Esophagus squamous epithelium (tissue), 5 donors: ENCODE results near the gene SEPHS1. TPM values are rescaled to one million over a fixed set of nuclear protein-coding genes. Genes with fewer than 3 reads are reported as not detected.

Experiments used
- DNase-seq: peaks from one replicate; lab custom pipeline; 2025; lab: John Stamatoyannopoulos, UW
- H3K27ac ChIP-seq, 4 donors: fragments of 200-600 bp; sonication (generic); one replicate each; pipeline ENCODE4 v1.5.1; 2016 to 2019; ENCODE audit warnings: mild to moderate bottlenecking in 1 of 4
- H3K27me3 ChIP-seq, 4 donors: fragments of 200-600 bp; sonication (generic); 1 replicate in 3 of 4; 2 replicates in 1 of 4; pipeline versions ENCODE4 v1.5.1 to v1.6.0; 2017 to 2021; ENCODE audit warnings: antibody characterized with exemption in 1 of 4
- H3K36me3 ChIP-seq, 3 donors: fragments of 200-600 bp; sonication (generic); one replicate each; pipeline ENCODE4 v1.5.1; 2016 to 2019
- H3K4me1 ChIP-seq, 3 donors: fragments of 200-600 bp; sonication (generic); one replicate each; pipeline ENCODE4 v1.5.1; 2017 to 2019
- H3K4me3 ChIP-seq, 4 donors: fragments of 200-600 bp; sonication (generic); 1 replicate in 3 of 4; 2 replicates in 1 of 4; pipeline ENCODE4 v1.5.1; 2016 to 2019; ENCODE audit warnings: mild to moderate bottlenecking in 2 of 4, moderate library complexity in 1 of 4
- H3K9me3 ChIP-seq, 3 donors: fragments of 200-600 bp; sonication (generic); one replicate each; pipeline ENCODE4 v1.5.1; 2016 to 2019
- CTCF ChIP-seq, 6 experiments: fragments of 450-650 bp in 4 of 6; fragments of 200-600 bp in 2 of 6; sonication (generic) in 2 of 6; IDR thresholded peaks; one replicate each; pipeline ENCODE4 v1.5.1; 2016 to 2019; ENCODE audit warnings: antibody characterized with exemption in 6 of 6, mild to moderate bottlenecking in 4 of 6, moderate library complexity in 4 of 6
- POLR2A ChIP-seq, 4 donors: fragments of 450-650 bp; IDR thresholded peaks; one replicate each; pipeline ENCODE4 v1.6.1; 2017; ENCODE audit warnings: antibody characterized with exemption in 4 of 4, mild to moderate bottlenecking in 4 of 4, moderate library complexity in 3 of 4
- WGBS, 2 donors: methylation state at CpG; one replicate each; pipeline ENCODE4 v1.1.5; 2018; 5-methylcytosine and 5-hydroxymethylcytosine counted together
- intact Hi-C: fragments of 100-400 bp; cut with DNase I; formaldehyde crosslinking; loops from one replicate; pipeline ENCODE4 v1.15.0; 2022
- total RNA-seq, 4 donors: library from RNA; depleted of rRNA; stranded (reverse); fragments of >200 nt; gene quantifications; one replicate each; pipeline ENCODE4 v1.1.0, GENCODE V29; 2016
- donor health status: DM: yes; HTN: yes; CAD: no.

The SEPHS1 gene
- total RNA-seq, 4 donors from 2014 or later, result 14.5 to 30.9 (median 26.2) TPM

- no peak for DNase-seq
- 58 to 83% methylated on average over 3 of the region's 3 CpGs for WGBS, 2 donors
- Histone ChIP-seq H3K27ac (no peak overlapping the region), H3K9me3 (no peaks in the 10 kb centered on the region), H3K27me3 (no peaks in the 10 kb centered on the region), H3K4me3 (no peak overlapping the region), H3K36me3 (peaks cover 4 to 99% (median 17%) of the 10 kb centered on the region in 3 donors), H3K4me1 (no peaks in the 10 kb centered on the region)
- TF ChIP-seq POLR2A (IDR thresholded peaks at IDR 0.05) (no peak), CTCF (IDR thresholded peaks at IDR 0.05) (no peak)
- intact Hi-C loops, result no loop called here
Measured at GRCh38 chr10:13329565-13329964, 18.5 kb downstream of the SEPHS1 start.

GRCh38 chr10:13328613-13329012 lies 19.5 kb downstream of the SEPHS1 start:
- Histone ChIP-seq H3K27me3 (no peaks in the 10 kb centered on the region), H3K4me1 (no peaks in the 10 kb centered on the region), H3K27ac (no peak overlapping the region), H3K9me3 (no peaks in the 10 kb centered on the region), H3K36me3 (peaks cover 4 to 99% (median 13%) of the 10 kb centered on the region in 3 donors), H3K4me3 (no peak overlapping the region)
- WGBS, 2 donors, result 92% methylated on average over 8 to 10 of the region's 10 CpGs
- no peak for TF ChIP-seq POLR2A (IDR thresholded peaks at IDR 0.05)
- no peak for TF ChIP-seq CTCF (IDR thresholded peaks at IDR 0.05)
- no peak for DNase-seq
- intact Hi-C loops, result no loop called here

- peaks cover 4 to 99% (median 8%) of the 10 kb centered on the region in 3 donors for H3K36me3 ChIP-seq
- H3K9me3 ChIP-seq, result no peaks in the 10 kb centered on the region
- H3K4me3 ChIP-seq, result no peak overlapping the region
- TF ChIP-seq CTCF (IDR thresholded peaks at IDR 0.05) (no peak), POLR2A (IDR thresholded peaks at IDR 0.05) (no peak)
- no peak overlapping the region for H3K27ac ChIP-seq
- H3K4me1 ChIP-seq, result no peaks in the 10 kb centered on the region
- intact Hi-C loops, result no loop called here
- 84 to 96% methylated on average over 3 to 5 of the region's 5 CpGs for WGBS, 2 donors
- no peaks in the 10 kb centered on the region for H3K27me3 ChIP-seq
- DNase-seq, result no peak
Measured at GRCh38 chr10:13328126-13328525, 20.0 kb downstream of the SEPHS1 start.

GRCh38 chr10:13327534-13327933 lies 20.6 kb downstream of the SEPHS1 start:
- Histone ChIP-seq H3K9me3 (no peaks in the 10 kb centered on the region), H3K36me3 (peaks cover 7 to 99% (median 7%) of the 10 kb centered on the region in 3 donors), H3K27me3 (no peaks in the 10 kb centered on the region), H3K4me1 (no peaks in the 10 kb centered on the region), H3K27ac (no peak overlapping the region), H3K4me3 (no peak overlapping the region)
- no peak for TF ChIP-seq POLR2A (IDR thresholded peaks at IDR 0.05)
- TF ChIP-seq CTCF (IDR thresholded peaks at IDR 0.05), result no peak
- no peak for DNase-seq
- WGBS, 2 donors, result 42 to 58% methylated on average over 3 of the region's 3 CpGs
- intact Hi-C loops, result no loop called here

- no peak for TF ChIP-seq POLR2A (IDR thresholded peaks at IDR 0.05)
- TF ChIP-seq CTCF (IDR thresholded peaks at IDR 0.05), result no peak
- DNase-seq, result no peak
- WGBS, 2 donors, result 95% methylated on average over 18 to 21 of the region's 24 CpGs
- H3K27ac ChIP-seq, result no peak overlapping the region
- intact Hi-C loops, result no loop called here
- H3K9me3 ChIP-seq, result no peaks in the 10 kb centered on the region
- H3K4me3 ChIP-seq, result no peak overlapping the region
- H3K36me3 ChIP-seq, result peaks cover 6 to 96% (median 10%) of the 10 kb centered on the region in 3 donors
- H3K27me3 ChIP-seq, result no peaks in the 10 kb centered on the region
- H3K4me1 ChIP-seq, result no peaks in the 10 kb centered on the region
Measured at GRCh38 chr10:13322615-13323148, 25.4 kb downstream of the SEPHS1 start.
